RWPE1 (cell line): ENCODE measurements around the gene SPAG16.

Experiments used
- CTCF ChIA-PET: fragments of 350-600 bp; sonication (Branson Sonifier 250); formaldehyde crosslinking; extraction: SDS; loops from one replicate; lab custom pipeline; 2021; lab: Yijun Ruan, JAX
- POLR2A ChIA-PET: fragments of 400-600 bp; formaldehyde crosslinking; extraction: SDS; loops from one replicate; lab custom pipeline; 2020; ENCODE audit warnings: antibody characterized with exemption; ENCODE audit not compliant: low non-redundant PET; lab: Yijun Ruan, JAX
- DNase-seq: peaks from one replicate; pipeline ENCODE4 v3.0.0; 2012; ENCODE audit warnings: low spot score
- H3K27ac ChIP-seq: fragments of 450-650 bp; 2 replicates; pipeline ENCODE4 v1.5.1; 2017
- TF ChIP-seq, protein P1 (sequence below): fragments of 450-650 bp; conservative IDR thresholded peaks from 2 replicates; pipeline ENCODE4 v1.5.1; 2017; ENCODE audit warnings: low read depth, mild to moderate bottlenecking

SPAG16 gene

DNA sequence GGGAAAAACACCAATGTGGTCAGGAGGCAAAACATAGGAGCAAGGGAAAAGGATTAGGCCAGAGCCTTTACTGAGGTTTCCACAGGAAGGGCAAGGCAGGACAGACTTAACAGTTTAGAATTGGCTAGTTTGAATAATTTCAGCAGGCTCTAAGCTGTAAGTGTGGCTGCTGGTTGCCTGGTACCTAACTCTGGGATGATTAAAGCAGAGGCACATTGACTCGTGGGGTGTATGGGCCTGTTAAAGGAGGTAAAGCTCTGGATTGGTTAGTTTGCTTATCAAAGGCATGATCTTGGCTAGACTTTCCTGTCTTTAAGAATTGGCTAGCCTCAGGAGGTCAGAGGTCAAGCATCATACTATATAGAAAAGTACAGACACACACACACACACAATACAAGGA is 132.6 kb downstream of the SPAG16 start:
- no peak for DNase-seq
- POLR2A ChIA-PET, result no interaction called here
- CTCF ChIA-PET, result interaction anchor here (0.6 to 0.8 kb wide), 2 partner anchors 9 to 993 kb away, joined by 3 to 4 read pairs; no protein-coding TSS in a partner anchor
- H3K27ac ChIP-seq, result no peak overlapping the region
- TF ChIP-seq, protein P1, sequence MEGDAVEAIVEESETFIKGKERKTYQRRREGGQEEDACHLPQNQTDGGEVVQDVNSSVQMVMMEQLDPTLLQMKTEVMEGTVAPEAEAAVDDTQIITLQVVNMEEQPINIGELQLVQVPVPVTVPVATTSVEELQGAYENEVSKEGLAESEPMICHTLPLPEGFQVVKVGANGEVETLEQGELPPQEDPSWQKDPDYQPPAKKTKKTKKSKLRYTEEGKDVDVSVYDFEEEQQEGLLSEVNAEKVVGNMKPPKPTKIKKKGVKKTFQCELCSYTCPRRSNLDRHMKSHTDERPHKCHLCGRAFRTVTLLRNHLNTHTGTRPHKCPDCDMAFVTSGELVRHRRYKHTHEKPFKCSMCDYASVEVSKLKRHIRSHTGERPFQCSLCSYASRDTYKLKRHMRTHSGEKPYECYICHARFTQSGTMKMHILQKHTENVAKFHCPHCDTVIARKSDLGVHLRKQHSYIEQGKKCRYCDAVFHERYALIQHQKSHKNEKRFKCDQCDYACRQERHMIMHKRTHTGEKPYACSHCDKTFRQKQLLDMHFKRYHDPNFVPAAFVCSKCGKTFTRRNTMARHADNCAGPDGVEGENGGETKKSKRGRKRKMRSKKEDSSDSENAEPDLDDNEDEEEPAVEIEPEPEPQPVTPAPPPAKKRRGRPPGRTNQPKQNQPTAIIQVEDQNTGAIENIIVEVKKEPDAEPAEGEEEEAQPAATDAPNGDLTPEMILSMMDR, result no peak

DNA sequence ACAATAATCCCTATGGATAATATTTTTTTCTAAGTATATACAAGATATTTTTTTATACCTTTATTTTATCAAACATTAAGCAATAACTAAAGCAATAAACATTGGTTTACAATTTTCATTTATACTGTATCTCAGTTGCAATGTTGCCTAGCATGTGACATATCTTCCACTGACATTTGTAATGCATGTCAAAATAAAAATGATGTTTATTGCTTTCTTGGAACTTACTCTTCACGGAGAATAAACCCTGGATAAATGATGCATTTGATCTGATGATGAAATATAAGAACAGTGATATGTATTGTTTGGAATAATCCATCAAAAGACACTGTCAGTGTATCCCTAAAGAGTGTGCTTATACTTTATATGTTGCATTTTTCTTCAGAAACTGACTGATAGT is 135.7 kb downstream of the SPAG16 start:
- no peak overlapping the region for H3K27ac ChIP-seq
- ChIA-PET POLR2A (no interaction called here), CTCF (no interaction called here)
- DNase-seq, result no peak
- TF ChIP-seq, protein P1, result no peak

DNA sequence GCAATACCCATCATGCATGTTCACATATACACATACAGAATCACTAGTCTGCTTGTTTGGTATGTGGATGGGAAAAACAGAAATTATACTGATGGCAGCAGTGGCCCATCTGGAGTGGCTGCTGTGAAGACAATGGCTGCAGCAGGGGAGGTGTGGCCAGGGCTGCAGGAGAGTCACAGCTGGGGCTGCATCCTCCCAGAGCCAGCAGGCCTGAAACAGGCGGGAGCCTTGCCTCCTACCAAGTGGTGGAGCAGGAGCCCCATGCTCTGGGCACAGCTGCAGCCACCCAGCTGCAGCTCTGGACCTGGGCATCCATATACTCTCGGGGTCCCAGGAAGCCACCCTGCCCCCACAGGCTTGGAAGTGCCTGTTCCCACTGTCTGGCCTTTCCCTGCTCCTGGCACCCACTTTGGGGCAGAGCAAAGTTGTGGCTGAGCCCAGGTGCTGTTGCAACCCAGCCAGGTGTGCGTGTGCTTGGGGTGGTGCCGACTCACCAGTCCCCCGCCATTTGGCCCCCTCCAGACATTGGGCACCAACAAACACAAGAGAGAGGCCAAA is 136.6 kb downstream of the SPAG16 start:
- CTCF ChIA-PET, result no interaction called here
- TF ChIP-seq, protein P1, result no peak

DNA sequence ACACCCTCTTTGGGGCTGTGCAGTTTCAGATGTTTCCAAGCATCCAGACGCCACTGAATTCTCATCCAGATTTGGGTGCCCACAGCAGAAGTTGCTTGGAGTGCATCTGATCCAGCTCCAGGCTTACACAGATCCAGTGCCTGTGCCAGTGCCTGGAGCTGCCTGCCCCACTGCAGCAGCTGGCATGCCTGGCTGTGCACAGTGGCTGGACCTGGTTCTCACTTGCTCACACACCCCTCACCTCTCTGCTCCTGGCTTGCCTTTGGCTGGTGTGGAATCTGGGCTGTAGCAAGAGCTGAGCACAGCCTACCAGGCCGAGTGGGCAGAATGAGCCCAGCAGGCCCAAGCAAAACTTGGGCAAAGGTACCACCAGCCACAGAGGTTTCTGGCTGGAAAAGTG is 137.9 kb downstream of the SPAG16 start:
- CTCF ChIA-PET, result interaction anchor here (0.6 kb wide), 1 partner anchor 593 kb away, joined by 3 read pairs; no protein-coding TSS in a partner anchor
- no peak overlapping the region for H3K27ac ChIP-seq
- TF ChIP-seq, protein P1, result no peak
- no peak for DNase-seq
- POLR2A ChIA-PET, result no interaction called here

More for the DNA sequence above, 136.6 kb downstream of the SPAG16 start:
- POLR2A ChIA-PET, result no interaction called here
- H3K27ac ChIP-seq, result no peak overlapping the region
- DNase-seq, result no peak

DNA sequence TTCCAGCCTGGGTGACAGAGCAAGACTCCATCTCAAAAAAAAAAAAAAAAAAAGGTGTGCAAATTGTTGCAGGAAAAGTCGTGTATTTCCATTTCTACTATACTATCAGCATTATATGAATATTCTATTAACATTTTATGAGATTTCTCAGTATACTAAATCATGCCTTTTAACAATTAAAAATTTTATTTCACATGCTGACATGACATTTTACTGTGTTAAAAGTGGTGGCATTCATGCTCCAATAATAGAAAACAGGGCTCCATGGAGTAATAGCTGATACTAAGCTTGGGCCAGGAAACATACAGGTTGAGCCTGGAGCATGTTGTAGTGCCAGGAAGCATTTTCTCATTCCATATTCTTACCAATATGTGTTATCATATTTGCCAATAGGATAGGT is 141.4 kb downstream of the SPAG16 start:
- H3K27ac ChIP-seq, result no peak overlapping the region
- POLR2A ChIA-PET, result no interaction called here
- TF ChIP-seq, protein P1, result no peak
- no peak for DNase-seq
- CTCF ChIA-PET, result interaction anchor here (0.6 to 0.7 kb wide), 3 partner anchors 8 to 691 kb away, joined by 3 to 6 read pairs (median 4); no protein-coding TSS in a partner anchor

DNA sequence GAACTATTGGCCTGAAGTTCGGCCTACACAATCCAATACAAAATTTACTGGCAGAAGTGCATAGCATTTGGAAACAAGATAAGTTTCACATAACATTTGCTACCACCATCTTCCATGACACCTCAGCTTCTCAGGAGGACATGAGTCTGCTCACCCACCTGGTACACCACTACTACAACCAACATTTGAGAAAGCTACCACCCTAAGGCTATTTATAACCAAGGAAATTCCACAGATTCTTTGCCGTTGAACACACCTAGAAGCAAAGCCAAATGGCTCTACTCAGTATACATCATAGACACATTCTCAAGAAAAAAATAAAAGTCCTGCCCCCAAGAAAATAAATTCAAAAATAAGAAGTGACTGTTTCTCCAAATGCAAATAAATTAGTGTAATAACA is 145.3 kb downstream of the SPAG16 start:
- CTCF ChIA-PET, result no interaction called here
- TF ChIP-seq, protein P1, result no peak
- DNase-seq, result peak; percentile 20
- H3K27ac ChIP-seq, result no peak overlapping the region
- POLR2A ChIA-PET, result no interaction called here
